Endothelial cell of umbilical vein (primary cell): ENCODE measurements around the gene TRMT2A. TPM values are rescaled to one million over a fixed set of nuclear protein-coding genes. Genes with fewer than 3 reads are reported as not detected.

Experiments
- BruUV-seq: library from RNA; stranded (reverse); fragments of 400-500 nt; replicated peaks from 2 replicates; lab custom pipeline; 2021; lab: Mats Ljungman, UMichigan
- CTCF ChIA-PET: fragments of 300-600, 350-600 bp; sonication (Branson Sonifier 250); formaldehyde crosslinking; loops from one replicate; lab custom pipeline; 2021; ENCODE audit warnings: antibody characterized with exemption, inconsistent platforms; lab: Charles Lee
- POLR2A ChIA-PET: fragments of 300-600, 350-600 bp; sonication (Branson Sonifier 250); formaldehyde crosslinking; loops from one replicate; lab custom pipeline; 2021; ENCODE audit warnings: antibody characterized with exemption, inconsistent platforms; lab: Charles Lee
- DNase-seq: peaks from one replicate; pipeline ENCODE4 v3.0.0-alpha.2; 2011; ENCODE audit warnings: low read depth, low spot score
- FAIRE-seq: peaks from 2 replicates; lab custom pipeline; 2011; peaks lifted over from hg19 to GRCh38; lab: Jason Lieb, UNC
- H2AFZ ChIP-seq: 2 replicates; pipeline ENCODE4 v1.6.0; 2012; ENCODE audit warnings: low read depth, low read length, control low read depth, inconsistent platforms
- H3K27ac ChIP-seq: 2 replicates; pipeline ENCODE4 v1.5.1; 2011; ENCODE audit warnings: low read depth, mild to moderate bottlenecking, control low read depth, low read length, moderate library complexity; ENCODE audit not compliant: insufficient read depth
- H3K27me3 ChIP-seq, 2 experiments: 2 replicates each; pipeline versions ENCODE4 v1.6.0 to v1.6.1; 2011; ENCODE audit warnings: low read length in 2 of 2, mixed read lengths in 1 of 2; ENCODE audit not compliant: control insufficient read depth in 2 of 2, insufficient read depth in 2 of 2
- H3K36me3 ChIP-seq, 2 experiments: 2 replicates in 1 of 2; 3 replicates in 1 of 2; pipeline ENCODE4 v1.5.1; 2011; ENCODE audit warnings: low read length in 2 of 2, mild to moderate bottlenecking in 1 of 2, moderate library complexity in 1 of 2; ENCODE audit not compliant: control insufficient read depth in 2 of 2, insufficient read depth in 2 of 2; ENCODE audit errors: extremely low read depth in 1 of 2
- H3K4me1 ChIP-seq: 3 replicates; pipeline ENCODE4 v1.5.1; 2011; ENCODE audit warnings: mild to moderate bottlenecking, low read length; ENCODE audit not compliant: control insufficient read depth, insufficient read depth; ENCODE audit errors: extremely low read depth
- H3K4me2 ChIP-seq: 2 replicates; pipeline ENCODE4 v1.6.1; 2011; ENCODE audit warnings: low read length, control low read depth, mixed read lengths; ENCODE audit not compliant: insufficient read depth
- H3K4me3 ChIP-seq, 3 experiments: fragments of 200-600 bp in 1 of 3; sonication (generic), shearing (Covaris generic) in 1 of 3; replicated peaks in 1 of 3; 2 replicates each; pipeline ENCODE4 v1.5.1; 2011 to 2016; ENCODE audit warnings: control low read depth in 3 of 3, low read length in 3 of 3, mild to moderate bottlenecking in 2 of 3, inconsistent platforms in 1 of 3, low read depth in 1 of 3, moderate library complexity in 1 of 3; ENCODE audit not compliant: insufficient read depth in 1 of 3
- H3K79me2 ChIP-seq: 2 replicates; pipeline ENCODE4 v1.6.0; 2012; ENCODE audit warnings: low read length, inconsistent platforms; ENCODE audit not compliant: control insufficient read depth, insufficient read depth
- H3K9ac ChIP-seq: replicated peaks from 2 replicates; pipeline ENCODE3; 2011; ENCODE audit warnings: low read length, control low read depth; ENCODE audit not compliant: insufficient read depth; ENCODE audit errors: extremely low read depth
- H3K9me1 ChIP-seq: replicated peaks from 3 replicates; pipeline ENCODE4 v1.6.0; 2011; ENCODE audit warnings: mild to moderate bottlenecking, low read length; ENCODE audit not compliant: control insufficient read depth, insufficient read depth; ENCODE audit errors: extremely low read depth
- H3K9me3 ChIP-seq: replicated peaks from 2 replicates; pipeline ENCODE4 v1.5.1; 2012; ENCODE audit warnings: low read length, inconsistent platforms; ENCODE audit not compliant: control insufficient read depth, insufficient read depth
- H4K20me1 ChIP-seq: replicated peaks from 2 replicates; pipeline ENCODE3; 2011; ENCODE audit warnings: mild to moderate bottlenecking, low read length; ENCODE audit not compliant: control insufficient read depth, insufficient read depth; ENCODE audit errors: extremely low read depth
- CTCF ChIP-seq, 2 donors: IDR thresholded peaks; 1 replicate in 1 of 2; 2 replicates in 1 of 2; pipeline ENCODE4 v1.5.1; 2011; ENCODE audit warnings: low read length in 2 of 2, mild to moderate bottlenecking in 2 of 2, moderate library complexity in 2 of 2, control low read depth in 1 of 2, inconsistent platforms in 1 of 2, low read depth in 1 of 2; ENCODE audit not compliant: insufficient read depth in 1 of 2; ENCODE audit errors: extremely low read depth in 1 of 2
- EZH2 ChIP-seq: IDR thresholded peaks from 2 replicates; pipeline ENCODE4 v1.6.1; 2012; ENCODE audit warnings: borderline replicate concordance, low read depth, mild to moderate bottlenecking, moderate library complexity, low read length, inconsistent platforms; ENCODE audit not compliant: severe bottlenecking
- FOS ChIP-seq: IDR thresholded peaks from 2 replicates; pipeline ENCODE4 v1.6.1; 2011; ENCODE audit warnings: mild to moderate bottlenecking, low read length, moderate library complexity, borderline replicate concordance; ENCODE audit not compliant: insufficient read depth
- GATA2 ChIP-seq: IDR thresholded peaks from 2 replicates; pipeline ENCODE4 v1.7.0; 2011; ENCODE audit warnings: low read depth, mild to moderate bottlenecking, moderate library complexity, mixed read lengths, low read length; ENCODE audit not compliant: insufficient read length, insufficient read depth
- JUN ChIP-seq: IDR thresholded peaks from 2 replicates; pipeline ENCODE4 v1.6.1; 2011; ENCODE audit warnings: borderline replicate concordance, low read depth; ENCODE audit not compliant: insufficient read length, insufficient read depth
- MYC ChIP-seq: IDR thresholded peaks from one replicate; pipeline ENCODE4 v1.6.1; 2011; ENCODE audit warnings: mild to moderate bottlenecking, low read depth, low read length
- POLR2A ChIP-seq: IDR thresholded peaks from 2 replicates; pipeline ENCODE4 v1.6.1; 2012; ENCODE audit warnings: low read depth, mild to moderate bottlenecking, control low read depth, low read length
- POLR2AphosphoS5 ChIP-seq: IDR thresholded peaks from 2 replicates; pipeline ENCODE4 v1.6.1; 2012; ENCODE audit warnings: low read depth, mild to moderate bottlenecking, control low read depth, low read length, moderate library complexity; ENCODE audit not compliant: insufficient read depth
- dilution Hi-C: fragments of 300-500 bp; cut with MboI; formaldehyde crosslinking; loops from one replicate; pipeline ENCODE4 v1.15.0; 2019; ENCODE audit warnings: low sequenced_read_pairs; ENCODE audit not compliant: extremely low pct_ligation_motif_present
- intact Hi-C: fragments of 100-400 bp; cut with micrococcal nuclease; formaldehyde crosslinking; loops from one replicate; pipeline ENCODE4 v1.10.0; 2022
- polyA plus RNA-seq, 4 experiments: library from polyadenylated mRNA; depleted of rRNA in 3 of 4; stranded (reverse) in 3 of 4; unstranded in 1 of 4; fragments of >200 nt; gene quantifications; 2 replicates each; pipeline versions ENCODE4 v1.2.1 to v1.2.3, GENCODE V29; 2011 to 2012; ENCODE audit warnings: missing spikeins in 1 of 4
- total RNA-seq: library from RNA; stranded (reverse); gene quantifications from 2 replicates; pipeline ENCODE4 v1.2.3, GENCODE V29; 2021
- TF ChIP-seq, protein P1 (sequence below): IDR thresholded peaks from 2 replicates; pipeline ENCODE4 v1.6.1; 2011; ENCODE audit not compliant: insufficient read depth, insufficient read length

Gene TRMT2A
- total and polyA plus RNA-seq, 2 donors (not counting 3 experiments of a cell fraction or from before 2014, with no cell fraction given): 51.2 to 61.9 TPM

DNA sequence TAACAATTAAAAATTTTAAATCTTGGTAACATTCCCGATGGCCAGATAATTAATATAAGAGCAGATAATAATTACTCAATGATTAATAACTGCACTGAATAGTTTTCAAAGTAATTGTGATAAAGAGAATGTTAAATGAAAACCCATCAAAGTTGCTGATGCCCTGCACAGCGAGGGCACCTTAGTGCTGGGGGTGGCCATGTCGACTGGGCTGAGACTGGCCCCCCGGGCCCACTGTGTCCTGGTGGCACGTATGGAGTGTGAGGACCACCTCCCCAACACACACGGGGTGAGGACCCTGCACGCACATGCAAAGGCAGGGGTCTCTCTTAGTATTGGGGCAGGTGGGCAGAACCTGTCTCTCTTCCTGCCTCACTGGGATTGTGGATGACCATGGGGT, 48.9 kb upstream of the TRMT2A start:
- Histone ChIP-seq H3K27me3 (no peaks in the 10 kb centered on the region), H2AFZ (no peak overlapping the region), H4K20me1 (no peaks in the 10 kb centered on the region), H3K27ac (no peak overlapping the region), H3K4me1 (no peaks in the 10 kb centered on the region), H3K4me3 (no peak overlapping the region), H3K9ac (no peak overlapping the region), H3K36me3 (no peaks in the 10 kb centered on the region), H3K79me2 (no peaks in the 10 kb centered on the region), H3K9me1 (no peaks in the 10 kb centered on the region), H3K4me2 (no peak overlapping the region), H3K9me3 (no peaks in the 10 kb centered on the region)
- no peak for TF ChIP-seq CTCF (IDR thresholded peaks at IDR 0.05; ENCODE audit: extremely low read depth in 1 of 2, insufficient read depth in 1 of 2, low read depth in 1 of 2, low read length in 2 of 2)
- TF ChIP-seq JUN: no peak
- no peak for TF ChIP-seq GATA2
- TF ChIP-seq MYC: no peak
- TF ChIP-seq POLR2AphosphoS5: no peak
- no peak for TF ChIP-seq EZH2
- no peak for TF ChIP-seq FOS
- no peak for TF ChIP-seq POLR2A
- TF ChIP-seq, protein P1, sequence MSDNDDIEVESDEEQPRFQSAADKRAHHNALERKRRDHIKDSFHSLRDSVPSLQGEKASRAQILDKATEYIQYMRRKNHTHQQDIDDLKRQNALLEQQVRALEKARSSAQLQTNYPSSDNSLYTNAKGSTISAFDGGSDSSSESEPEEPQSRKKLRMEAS: no peak
- DNase-seq (no peak), FAIRE-seq (no peak)
- BruUV-seq: no TSS peak
- ChIA-PET POLR2A (no interaction called here), CTCF (no interaction called here)
- intact Hi-C loops: no loop called here
- dilution Hi-C loops: no loop called here
